HEK293 (cell line): Measurements from ENCODE around the gene RALY.

ENCODE experiments used
- CTCF ChIA-PET: fragments of 350-600 bp; formaldehyde crosslinking; extraction: SDS; loops from one replicate; lab custom pipeline; 2021; ENCODE audit warnings: antibody characterized with exemption; lab: Yijun Ruan, JAX
- POLR2A ChIA-PET: fragments of 300-600 bp; formaldehyde crosslinking; extraction: SDS; loops from one replicate; lab custom pipeline; 2020; ENCODE audit warnings: antibody characterized with exemption, inconsistent platforms; lab: Yijun Ruan, JAX
- H3K27ac ChIP-seq: fragments of 200-500 bp; sonication (Bioruptor generic); 2 replicates; pipeline ENCODE4 v1.5.1; 2014; ENCODE audit warnings: low read depth, low read length, control low read depth, inconsistent platforms; ENCODE audit errors: extremely low read depth
- H3K36me3 ChIP-seq, 2 experiments: fragments of 200-500 bp in 1 of 2; sonication (Bioruptor generic) in 1 of 2; 1 replicate in 1 of 2; 2 replicates in 1 of 2; pipeline ENCODE4 v1.5.1; 2014 to 2017; ENCODE audit warnings: inconsistent platforms in 2 of 2, low read length in 2 of 2; ENCODE audit not compliant: control insufficient read depth in 2 of 2, insufficient read depth in 1 of 2
- H3K4me1 ChIP-seq: fragments of 200-500 bp; sonication (Bioruptor generic); 2 replicates; pipeline ENCODE4 v1.5.1; 2014; ENCODE audit warnings: mild to moderate bottlenecking, low read length, inconsistent platforms; ENCODE audit not compliant: control insufficient read depth, insufficient read depth
- H3K4me3 ChIP-seq: 2 replicates; pipeline ENCODE4 v1.5.1; 2011; ENCODE audit warnings: low read depth, mild to moderate bottlenecking, control low read depth, low read length, moderate library complexity
- H3K9me3 ChIP-seq: fragments of 200-500 bp; sonication (Bioruptor generic); 2 replicates; pipeline ENCODE4 v1.5.1; 2014; ENCODE audit warnings: low read depth, low read length, inconsistent platforms; ENCODE audit not compliant: control insufficient read depth, insufficient read depth
- FEZF1 ChIP-seq: fragments of 450-650 bp; formaldehyde crosslinking; IDR thresholded peaks from 2 replicates; pipeline ENCODE4 v1.5.1; 2016; ENCODE audit warnings: missing biosample characterization, missing genetic modification characterization
- KLF10 ChIP-seq: fragments of 450-650 bp; IDR thresholded peaks from 2 replicates; pipeline ENCODE4 v1.5.1; 2018; ENCODE audit warnings: missing biosample characterization, mild to moderate bottlenecking, missing genetic modification characterization
- SP7 ChIP-seq: fragments of 450-650 bp; formaldehyde crosslinking; IDR thresholded peaks from 2 replicates; pipeline ENCODE4 v1.5.1; 2016; ENCODE audit warnings: missing biosample characterization, missing genetic modification characterization
- TRIM28 ChIP-seq: IDR thresholded peaks from 2 replicates; pipeline ENCODE4 v1.6.1; 2011; ENCODE audit warnings: low read length, control low read depth, borderline replicate concordance
- ZBTB17 ChIP-seq: fragments of 450-650 bp; formaldehyde crosslinking; IDR thresholded peaks from 2 replicates; pipeline ENCODE4 v1.5.1; 2016; ENCODE audit warnings: missing biosample characterization, missing genetic modification characterization
- ZBTB20 ChIP-seq: fragments of 450-650 bp; formaldehyde crosslinking; IDR thresholded peaks from 2 replicates; pipeline ENCODE4 v1.5.1; 2016; ENCODE audit warnings: missing biosample characterization, missing genetic modification characterization
- ZIC2 ChIP-seq: fragments of 450-650 bp; formaldehyde crosslinking; IDR thresholded peaks from 2 replicates; pipeline ENCODE4 v1.5.1; 2016; ENCODE audit warnings: missing biosample characterization, missing genetic modification characterization
- ZNF2 ChIP-seq: fragments of 450-650 bp; formaldehyde crosslinking; IDR thresholded peaks from 2 replicates; pipeline ENCODE4 v1.5.1; 2016; ENCODE audit warnings: missing biosample characterization, missing genetic modification characterization
- ZNF221 ChIP-seq: fragments of 450-650 bp; formaldehyde crosslinking; IDR thresholded peaks from 2 replicates; pipeline ENCODE4 v1.5.1; 2017; ENCODE audit warnings: missing biosample characterization, missing genetic modification characterization, borderline replicate concordance
- ZNF449 ChIP-seq: fragments of 450-650 bp; formaldehyde crosslinking; IDR thresholded peaks from 2 replicates; pipeline ENCODE4 v1.5.1; 2017; ENCODE audit warnings: missing biosample characterization, mild to moderate bottlenecking, missing genetic modification characterization, moderate library complexity
- ZNF548 ChIP-seq: fragments of 450-650 bp; formaldehyde crosslinking; IDR thresholded peaks from 2 replicates; pipeline ENCODE4 v1.5.1; 2016; ENCODE audit warnings: missing biosample characterization, missing genetic modification characterization
- ZNF600 ChIP-seq: fragments of 450-650 bp; formaldehyde crosslinking; IDR thresholded peaks from 2 replicates; pipeline ENCODE4 v1.5.1; 2016; ENCODE audit warnings: missing biosample characterization, missing genetic modification characterization
- ZNF629 ChIP-seq: fragments of 450-650 bp; formaldehyde crosslinking; IDR thresholded peaks from 2 replicates; pipeline ENCODE4 v1.5.1; 2017; ENCODE audit warnings: missing biosample characterization, missing genetic modification characterization
- ZNF76 ChIP-seq: fragments of 450-650 bp; formaldehyde crosslinking; IDR thresholded peaks from 2 replicates; pipeline ENCODE4; 2016; ENCODE audit warnings: low read depth, missing biosample characterization, missing genetic modification characterization, borderline replicate concordance
- ZSCAN30 ChIP-seq: fragments of 450-650 bp; IDR thresholded peaks from 2 replicates; pipeline ENCODE4 v1.5.1; 2018; ENCODE audit warnings: missing biosample characterization, mild to moderate bottlenecking, missing genetic modification characterization, moderate library complexity
- TF ChIP-seq, protein P1 (sequence below): fragments of 450-650 bp; formaldehyde crosslinking; IDR thresholded peaks from 2 replicates; pipeline ENCODE4; 2016; ENCODE audit warnings: missing biosample characterization, missing genetic modification characterization
- TF ChIP-seq, protein P2 (sequence below): fragments of 450-650 bp; formaldehyde crosslinking; conservative IDR thresholded peaks from 2 replicates; pipeline ENCODE4 v1.5.1; 2016; ENCODE audit warnings: low read depth, missing biosample characterization, missing genetic modification characterization
- TF ChIP-seq, protein P3 (sequence below): fragments of 450-650 bp; formaldehyde crosslinking; IDR thresholded peaks from 2 replicates; pipeline ENCODE4 v1.5.1; 2016; ENCODE audit warnings: missing biosample characterization, missing genetic modification characterization

Gene RALY

DNA sequence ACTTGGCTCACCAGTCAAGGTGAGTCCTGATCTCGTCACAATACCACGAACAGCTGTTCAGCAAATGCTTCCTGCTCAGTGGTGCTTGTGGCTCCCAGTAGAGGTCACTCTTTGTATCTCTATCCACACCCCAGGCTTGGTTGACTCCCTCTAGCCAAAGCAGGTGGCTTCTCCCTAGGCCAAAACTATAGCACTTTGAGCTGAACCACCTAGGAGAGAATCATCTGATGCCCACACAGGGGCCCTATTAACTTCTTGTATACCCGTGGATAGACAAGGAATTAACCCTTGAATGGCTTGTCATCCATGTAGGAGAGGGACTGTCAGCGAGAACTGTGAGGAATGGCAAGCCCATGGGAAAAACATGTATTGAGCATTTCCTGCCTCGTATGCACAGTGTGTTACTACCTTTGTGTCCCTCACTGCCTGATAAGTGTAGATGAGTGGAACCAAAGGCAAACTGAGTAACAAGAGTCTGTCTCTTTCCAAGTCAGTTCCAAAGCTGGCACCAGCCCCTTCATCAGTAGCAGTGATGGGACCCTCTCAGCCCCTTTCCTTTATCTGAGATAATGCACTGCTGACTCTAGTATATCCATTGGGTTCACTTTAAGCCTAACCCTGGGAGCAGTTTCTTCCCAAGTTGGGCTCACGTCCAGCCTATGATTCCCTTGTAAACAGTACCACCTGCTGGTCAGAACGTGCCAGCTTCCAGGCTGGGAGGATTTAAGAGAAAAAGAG is 75.8 kb downstream of the RALY start (continued):
- TF ChIP-seq ZBTB20 (peak; percentile 66; the same call in 1 of the 2 replicates), SP7 (0 out of 2 replicates have a peak, but pooled peaks have one; percentile 19), ZNF449 (peak; percentile 86; the same call in 1 of the 2 replicates), ZSCAN30 (tag by site-specific recombination) (0 out of 2 replicates have a peak, but pooled peaks have one; percentile 12), ZNF76 (tag by site-specific recombination) (no peak), ZBTB17 (peak; percentile 56), ZNF2 (0 out of 2 replicates have a peak, but pooled peaks have one; percentile 34), TRIM28 (0 out of 2 replicates have a peak, but pooled peaks have one; percentile 31), FEZF1 (tag by site-specific recombination) (peak; percentile 30; the same call in 1 of the 2 replicates), ZNF629 (tag by site-specific recombination) (no peak), ZNF221 (no peak), ZNF600 (tag by site-specific recombination) (0 out of 2 replicates have a peak, but pooled peaks have one; percentile 23), ZIC2 (peak; percentile 49; the same call in 1 of the 2 replicates)
- TF ChIP-seq, protein P1, sequence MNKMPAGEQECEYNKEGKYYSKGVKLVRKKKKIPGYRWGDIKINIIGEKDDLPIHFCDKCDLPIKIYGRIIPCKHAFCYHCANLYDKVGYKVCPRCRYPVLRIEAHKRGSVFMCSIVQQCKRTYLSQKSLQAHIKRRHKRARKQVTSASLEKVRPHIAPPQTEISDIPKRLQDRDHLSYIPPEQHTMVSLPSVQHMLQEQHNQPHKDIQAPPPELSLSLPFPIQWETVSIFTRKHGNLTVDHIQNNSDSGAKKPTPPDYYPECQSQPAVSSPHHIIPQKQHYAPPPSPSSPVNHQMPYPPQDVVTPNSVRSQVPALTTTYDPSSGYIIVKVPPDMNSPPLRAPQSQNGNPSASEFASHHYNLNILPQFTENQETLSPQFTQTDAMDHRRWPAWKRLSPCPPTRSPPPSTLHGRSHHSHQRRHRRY (tag by site-specific recombination), result no peak
- TF ChIP-seq, protein P2, sequence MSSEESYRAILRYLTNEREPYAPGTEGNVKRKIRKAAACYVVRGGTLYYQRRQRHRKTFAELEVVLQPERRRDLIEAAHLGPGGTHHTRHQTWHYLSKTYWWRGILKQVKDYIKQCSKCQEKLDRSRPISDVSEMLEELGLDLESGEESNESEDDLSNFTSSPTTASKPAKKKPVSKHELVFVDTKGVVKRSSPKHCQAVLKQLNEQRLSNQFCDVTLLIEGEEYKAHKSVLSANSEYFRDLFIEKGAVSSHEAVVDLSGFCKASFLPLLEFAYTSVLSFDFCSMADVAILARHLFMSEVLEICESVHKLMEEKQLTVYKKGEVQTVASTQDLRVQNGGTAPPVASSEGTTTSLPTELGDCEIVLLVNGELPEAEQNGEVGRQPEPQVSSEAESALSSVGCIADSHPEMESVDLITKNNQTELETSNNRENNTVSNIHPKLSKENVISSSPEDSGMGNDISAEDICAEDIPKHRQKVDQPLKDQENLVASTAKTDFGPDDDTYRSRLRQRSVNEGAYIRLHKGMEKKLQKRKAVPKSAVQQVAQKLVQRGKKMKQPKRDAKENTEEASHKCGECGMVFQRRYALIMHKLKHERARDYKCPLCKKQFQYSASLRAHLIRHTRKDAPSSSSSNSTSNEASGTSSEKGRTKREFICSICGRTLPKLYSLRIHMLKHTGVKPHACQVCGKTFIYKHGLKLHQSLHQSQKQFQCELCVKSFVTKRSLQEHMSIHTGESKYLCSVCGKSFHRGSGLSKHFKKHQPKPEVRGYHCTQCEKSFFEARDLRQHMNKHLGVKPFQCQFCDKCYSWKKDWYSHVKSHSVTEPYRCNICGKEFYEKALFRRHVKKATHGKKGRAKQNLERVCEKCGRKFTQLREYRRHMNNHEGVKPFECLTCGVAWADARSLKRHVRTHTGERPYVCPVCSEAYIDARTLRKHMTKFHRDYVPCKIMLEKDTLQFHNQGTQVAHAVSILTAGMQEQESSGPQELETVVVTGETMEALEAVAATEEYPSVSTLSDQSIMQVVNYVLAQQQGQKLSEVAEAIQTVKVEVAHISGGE (tag by site-specific recombination), result peak; percentile 48; the same call in 1 of the 2 replicates
- TF ChIP-seq, protein P3, sequence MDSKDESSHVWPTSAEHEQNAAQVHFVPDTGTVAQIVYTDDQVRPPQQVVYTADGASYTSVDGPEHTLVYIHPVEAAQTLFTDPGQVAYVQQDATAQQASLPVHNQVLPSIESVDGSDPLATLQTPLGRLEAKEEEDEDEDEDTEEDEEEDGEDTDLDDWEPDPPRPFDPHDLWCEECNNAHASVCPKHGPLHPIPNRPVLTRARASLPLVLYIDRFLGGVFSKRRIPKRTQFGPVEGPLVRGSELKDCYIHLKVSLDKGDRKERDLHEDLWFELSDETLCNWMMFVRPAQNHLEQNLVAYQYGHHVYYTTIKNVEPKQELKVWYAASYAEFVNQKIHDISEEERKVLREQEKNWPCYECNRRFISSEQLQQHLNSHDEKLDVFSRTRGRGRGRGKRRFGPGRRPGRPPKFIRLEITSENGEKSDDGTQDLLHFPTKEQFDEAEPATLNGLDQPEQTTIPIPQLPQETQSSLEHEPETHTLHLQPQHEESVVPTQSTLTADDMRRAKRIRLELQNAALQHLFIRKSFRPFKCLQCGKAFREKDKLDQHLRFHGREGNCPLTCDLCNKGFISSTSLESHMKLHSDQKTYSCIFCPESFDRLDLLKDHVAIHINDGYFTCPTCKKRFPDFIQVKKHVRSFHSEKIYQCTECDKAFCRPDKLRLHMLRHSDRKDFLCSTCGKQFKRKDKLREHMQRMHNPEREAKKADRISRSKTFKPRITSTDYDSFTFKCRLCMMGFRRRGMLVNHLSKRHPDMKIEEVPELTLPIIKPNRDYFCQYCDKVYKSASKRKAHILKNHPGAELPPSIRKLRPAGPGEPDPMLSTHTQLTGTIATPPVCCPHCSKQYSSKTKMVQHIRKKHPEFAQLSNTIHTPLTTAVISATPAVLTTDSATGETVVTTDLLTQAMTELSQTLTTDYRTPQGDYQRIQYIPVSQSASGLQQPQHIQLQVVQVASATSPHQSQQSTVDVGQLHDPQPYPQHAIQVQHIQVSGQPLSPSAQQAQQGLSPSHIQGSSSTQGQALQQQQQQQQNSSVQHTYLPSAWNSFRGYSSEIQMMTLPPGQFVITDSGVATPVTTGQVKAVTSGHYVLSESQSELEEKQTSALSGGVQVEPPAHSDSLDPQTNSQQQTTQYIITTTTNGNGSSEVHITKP, result peak; percentile 79
- TF ChIP-seq, all 188 proteins: peak for 17

GRCh38 chr20:34070079-34070439 is 76.3 kb downstream of the RALY start:
- Histone ChIP-seq H3K9me3 (no peaks in the 10 kb centered on the region), H3K36me3 (peaks cover 0 to 30% of the 10 kb centered on the region in 2 experiments; a peak in 1 of 3 replicates), H3K4me1 (no peaks in the 10 kb centered on the region), H3K27ac (no peak overlapping the region), H3K4me3 (no peak overlapping the region)
- CTCF ChIA-PET, result interaction anchor here (0.5 to 4.3 kb wide), 21 partner anchors 11 to 617 kb away, joined by 3 to 43 read pairs (median 4); no protein-coding TSS in a partner anchor
- POLR2A ChIA-PET, result no interaction called here
- 0 out of 2 replicates have a peak, but pooled peaks have one; percentile 15 for TF ChIP-seq KLF10 (tag by site-specific recombination)
- TF ChIP-seq FEZF1 (tag by site-specific recombination), result 0 out of 2 replicates have a peak, but pooled peaks have one; percentile 0
- TF ChIP-seq ZNF548 (tag by site-specific recombination), result no peak
